GM10266 (cell line): ENCODE measurements around the gene SREK1.
"Not testable (repeated sequence)": the region's sequence is repeated elsewhere in the genome, so short reads cannot be mapped to it uniquely, and the experiment has no call there.

Experiments
- DNase-seq: peaks from one replicate; pipeline ENCODE4 v3.0.0; 2012; ENCODE audit errors: extremely low spot score
- CTCF ChIP-seq: IDR thresholded peaks from 2 replicates; pipeline ENCODE4 v1.5.1; 2012; ENCODE audit warnings: mild to moderate bottlenecking, low read depth; ENCODE audit not compliant: control insufficient read depth, insufficient read depth; ENCODE audit errors: missing control alignments

Gene SREK1

GRCh38 chr5:66134407-66134861 is 9.7 kb upstream of the SREK1 start:
- no peak for DNase-seq
- no peak for TF ChIP-seq CTCF

- no peak for DNase-seq
- TF ChIP-seq CTCF: no peak
Measured at GRCh38 chr5:66136053-66136452, 8.0 kb upstream of the SREK1 start.

GRCh38 chr5:66136944-66137343 is 7.2 kb upstream of the SREK1 start:
- DNase-seq: not testable (repeated sequence)

GRCh38 chr5:66138637-66139317 is 5.3 kb upstream of the SREK1 start:
- DNase-seq: no peak
- TF ChIP-seq CTCF: no peak

- TF ChIP-seq CTCF: no peak
- DNase-seq: no peak
Measured at GRCh38 chr5:66139318-66139712, 4.8 kb upstream of the SREK1 start.

GRCh38 chr5:66142417-66142816 is 1.7 kb upstream of the SREK1 start:
- DNase-seq: no peak
- no peak for TF ChIP-seq CTCF

- no peak for DNase-seq
- no peak for TF ChIP-seq CTCF
Measured at GRCh38 chr5:66143473-66144073, 527 bp upstream of the SREK1 start.
